HEK293 (cell line): ENCODE measurements around the gene PIGZ.

ENCODE experiments used
- CTCF ChIA-PET: fragments of 350-600 bp; formaldehyde crosslinking; extraction: SDS; loops from one replicate; lab custom pipeline; 2021; ENCODE audit warnings: antibody characterized with exemption; lab: Yijun Ruan, JAX
- POLR2A ChIA-PET: fragments of 300-600 bp; formaldehyde crosslinking; extraction: SDS; loops from one replicate; lab custom pipeline; 2020; ENCODE audit warnings: antibody characterized with exemption, inconsistent platforms; lab: Yijun Ruan, JAX
- H3K27ac ChIP-seq: fragments of 200-500 bp; sonication (Bioruptor generic); 2 replicates; pipeline ENCODE4 v1.5.1; 2014; ENCODE audit warnings: low read depth, low read length, control low read depth, inconsistent platforms; ENCODE audit errors: extremely low read depth
- H3K36me3 ChIP-seq, 2 experiments: fragments of 200-500 bp in 1 of 2; sonication (Bioruptor generic) in 1 of 2; 1 replicate in 1 of 2; 2 replicates in 1 of 2; pipeline ENCODE4 v1.5.1; 2014 to 2017; ENCODE audit warnings: inconsistent platforms in 2 of 2, low read length in 2 of 2; ENCODE audit not compliant: control insufficient read depth in 2 of 2, insufficient read depth in 1 of 2
- H3K4me1 ChIP-seq: fragments of 200-500 bp; sonication (Bioruptor generic); 2 replicates; pipeline ENCODE4 v1.5.1; 2014; ENCODE audit warnings: mild to moderate bottlenecking, low read length, inconsistent platforms; ENCODE audit not compliant: control insufficient read depth, insufficient read depth
- H3K4me3 ChIP-seq: 2 replicates; pipeline ENCODE4 v1.5.1; 2011; ENCODE audit warnings: low read depth, mild to moderate bottlenecking, control low read depth, low read length, moderate library complexity
- H3K9me3 ChIP-seq: fragments of 200-500 bp; sonication (Bioruptor generic); 2 replicates; pipeline ENCODE4 v1.5.1; 2014; ENCODE audit warnings: low read depth, low read length, inconsistent platforms; ENCODE audit not compliant: control insufficient read depth, insufficient read depth
- EGR2 ChIP-seq: fragments of 450-650 bp; formaldehyde crosslinking; IDR thresholded peaks from 2 replicates; pipeline ENCODE4 v1.5.1; 2016; ENCODE audit warnings: low read depth, missing biosample characterization, missing genetic modification characterization
- HOXD13 ChIP-seq: sonication (generic); formaldehyde crosslinking; IDR thresholded peaks from 2 replicates; pipeline ENCODE4 v1.8.0; 2022; ENCODE audit warnings: missing genetic modification reagents, borderline replicate concordance
- PRDM1 ChIP-seq: fragments of 450-650 bp; formaldehyde crosslinking; IDR thresholded peaks from 2 replicates; pipeline ENCODE4; 2016; ENCODE audit warnings: missing biosample characterization, missing genetic modification characterization
- TRIM28 ChIP-seq: IDR thresholded peaks from 2 replicates; pipeline ENCODE4 v1.6.1; 2011; ENCODE audit warnings: low read length, control low read depth, borderline replicate concordance
- ZBTB17 ChIP-seq: fragments of 450-650 bp; formaldehyde crosslinking; IDR thresholded peaks from 2 replicates; pipeline ENCODE4 v1.5.1; 2016; ENCODE audit warnings: missing biosample characterization, missing genetic modification characterization
- ZBTB49 ChIP-seq: fragments of 450-650 bp; formaldehyde crosslinking; IDR thresholded peaks from 2 replicates; pipeline ENCODE4 v1.5.1; 2016; ENCODE audit warnings: missing biosample characterization, missing genetic modification characterization, low read depth
- ZFP3 ChIP-seq: fragments of 450-650 bp; formaldehyde crosslinking; IDR thresholded peaks from 2 replicates; pipeline ENCODE4 v1.5.1; 2016; ENCODE audit warnings: low read depth, missing biosample characterization, missing genetic modification characterization
- ZNF132 ChIP-seq: fragments of 450-650 bp; formaldehyde crosslinking; IDR thresholded peaks from 2 replicates; pipeline ENCODE4 v1.5.1; 2017; ENCODE audit warnings: missing biosample characterization, missing genetic modification characterization, borderline replicate concordance
- ZNF16 ChIP-seq: fragments of 450-650 bp; formaldehyde crosslinking; IDR thresholded peaks from 2 replicates; pipeline ENCODE4 v1.5.1; 2016; ENCODE audit warnings: low read depth, missing biosample characterization, missing genetic modification characterization
- ZNF26 ChIP-seq: fragments of 450-650 bp; formaldehyde crosslinking; IDR thresholded peaks from 2 replicates; pipeline ENCODE4 v1.5.1; 2016; ENCODE audit warnings: missing biosample characterization, missing genetic modification characterization
- ZNF48 ChIP-seq: fragments of 450-650 bp; formaldehyde crosslinking; IDR thresholded peaks from 2 replicates; pipeline ENCODE4 v1.5.1; 2016; ENCODE audit warnings: missing biosample characterization, missing genetic modification characterization
- ZNF548 ChIP-seq: fragments of 450-650 bp; formaldehyde crosslinking; IDR thresholded peaks from 2 replicates; pipeline ENCODE4 v1.5.1; 2016; ENCODE audit warnings: missing biosample characterization, missing genetic modification characterization
- ZNF561 ChIP-seq: fragments of 450-650 bp; IDR thresholded peaks from 2 replicates; pipeline ENCODE4 v1.5.1; 2018; ENCODE audit warnings: missing biosample characterization, missing genetic modification characterization, borderline replicate concordance
- ZNF670 ChIP-seq: fragments of 450-650 bp; formaldehyde crosslinking; IDR thresholded peaks from 2 replicates; pipeline ENCODE4 v1.5.1; 2016; ENCODE audit warnings: missing biosample characterization, missing genetic modification characterization, low read depth
- ZNF777 ChIP-seq: fragments of 450-650 bp; formaldehyde crosslinking; IDR thresholded peaks from 2 replicates; pipeline ENCODE4 v1.5.1; 2017; ENCODE audit warnings: missing biosample characterization, missing genetic modification characterization, borderline replicate concordance
- TF ChIP-seq, protein P1 (sequence below): fragments of 450-650 bp; formaldehyde crosslinking; IDR thresholded peaks from 2 replicates; pipeline ENCODE4 v1.5.1; 2016; ENCODE audit warnings: missing biosample characterization, missing genetic modification characterization
- TF ChIP-seq, protein P2 (sequence below): fragments of 450-650 bp; formaldehyde crosslinking; IDR thresholded peaks from 2 replicates; pipeline ENCODE4 v1.5.1; 2017; ENCODE audit warnings: missing biosample characterization, missing genetic modification characterization

The PIGZ gene

DNA sequence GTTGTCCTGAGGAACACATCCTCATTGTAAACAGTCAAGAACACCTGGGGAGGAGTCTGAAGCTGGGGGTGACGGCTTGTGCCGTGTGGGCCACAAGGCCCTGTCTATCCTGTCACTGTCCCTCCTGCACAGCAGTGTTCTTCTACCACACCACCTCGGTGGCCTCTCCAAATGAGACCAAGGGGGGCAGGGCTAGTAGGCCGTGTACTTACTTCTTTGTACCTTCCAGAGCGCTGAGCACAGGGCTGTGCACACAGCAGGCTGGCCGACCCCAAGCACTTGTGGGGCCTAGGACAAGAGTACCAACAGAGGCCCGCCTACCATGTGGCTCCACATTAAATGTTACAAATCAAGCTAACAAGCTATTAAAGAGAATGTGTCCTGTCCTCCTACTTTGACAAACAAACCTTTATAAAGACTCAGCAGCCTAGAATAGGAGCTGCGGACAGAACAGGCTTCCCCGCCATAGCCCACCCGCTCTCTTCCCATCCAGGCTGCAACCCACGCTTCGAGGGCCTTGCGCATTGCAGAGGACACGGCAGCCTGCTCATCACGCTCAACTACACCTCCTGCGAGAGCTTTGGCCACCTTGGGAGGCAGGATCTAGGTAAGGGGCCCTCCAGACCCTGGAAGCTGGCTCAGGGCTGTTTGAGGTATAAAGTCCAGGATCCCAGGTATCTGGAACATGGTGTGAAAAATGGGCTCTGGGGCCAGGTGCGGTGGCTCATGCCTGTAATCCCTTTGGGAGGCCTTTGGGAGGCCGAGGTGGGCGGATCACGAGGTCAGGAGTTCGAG lies 30.5 kb upstream of the PIGZ start:
- H3K4me1 ChIP-seq: no peaks in the 10 kb centered on the region; the same call in 1 of the 2 replicates
- H3K9me3 ChIP-seq: no peaks in the 10 kb centered on the region
- POLR2A ChIA-PET: no interaction called here
- CTCF ChIA-PET: interaction anchor here (0.8 kb wide), 1 partner anchor 189 kb away, joined by 3 read pairs; no protein-coding TSS in a partner anchor
- no peak overlapping the region for H3K4me3 ChIP-seq
- no peak overlapping the region for H3K27ac ChIP-seq
- H3K36me3 ChIP-seq: peaks cover 0 to 3% of the 10 kb centered on the region in 2 experiments; a peak in 1 of 3 replicates
- TF ChIP-seq ZBTB49 (no peak), PRDM1 (tag by site-specific recombination) (no peak), TRIM28 (no peak), ZNF132 (tag by site-specific recombination) (no peak), ZNF561 (tag by site-specific recombination) (no peak), ZBTB17 (no peak), ZNF16 (tag by site-specific recombination) (no peak), EGR2 (tag by site-specific recombination) (no peak), ZNF777 (no peak), ZNF670 (tag by site-specific recombination) (no peak), HOXD13 (no peak), ZFP3 (tag by site-specific recombination) (no peak)
- TF ChIP-seq, protein P1, sequence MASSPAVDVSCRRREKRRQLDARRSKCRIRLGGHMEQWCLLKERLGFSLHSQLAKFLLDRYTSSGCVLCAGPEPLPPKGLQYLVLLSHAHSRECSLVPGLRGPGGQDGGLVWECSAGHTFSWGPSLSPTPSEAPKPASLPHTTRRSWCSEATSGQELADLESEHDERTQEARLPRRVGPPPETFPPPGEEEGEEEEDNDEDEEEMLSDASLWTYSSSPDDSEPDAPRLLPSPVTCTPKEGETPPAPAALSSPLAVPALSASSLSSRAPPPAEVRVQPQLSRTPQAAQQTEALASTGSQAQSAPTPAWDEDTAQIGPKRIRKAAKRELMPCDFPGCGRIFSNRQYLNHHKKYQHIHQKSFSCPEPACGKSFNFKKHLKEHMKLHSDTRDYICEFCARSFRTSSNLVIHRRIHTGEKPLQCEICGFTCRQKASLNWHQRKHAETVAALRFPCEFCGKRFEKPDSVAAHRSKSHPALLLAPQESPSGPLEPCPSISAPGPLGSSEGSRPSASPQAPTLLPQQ: no peak

DNA sequence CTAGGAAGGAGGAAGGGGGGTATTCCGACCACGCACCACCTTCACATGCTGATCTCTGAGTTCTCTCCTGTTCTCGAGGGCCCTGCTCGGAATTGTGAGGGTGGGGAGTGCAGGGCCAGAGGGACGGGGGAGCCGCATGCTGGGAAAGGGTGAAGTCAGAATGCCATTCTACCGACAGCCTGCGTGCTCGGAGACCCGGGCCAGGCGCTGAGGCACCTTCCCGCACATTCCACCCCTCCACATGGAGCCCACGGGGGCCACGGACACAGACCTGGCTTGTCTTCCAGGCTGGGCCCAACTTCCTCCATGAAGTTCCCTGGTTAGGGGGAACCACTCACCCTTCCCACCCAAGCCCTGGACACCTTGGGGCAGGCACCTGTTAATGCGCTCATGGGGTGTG lies 28.7 kb upstream of the PIGZ start:
- H3K36me3 ChIP-seq: no peaks in the 10 kb centered on the region
- CTCF ChIA-PET: no interaction called here
- H3K27ac ChIP-seq: no peak overlapping the region
- TF ChIP-seq, protein P2, sequence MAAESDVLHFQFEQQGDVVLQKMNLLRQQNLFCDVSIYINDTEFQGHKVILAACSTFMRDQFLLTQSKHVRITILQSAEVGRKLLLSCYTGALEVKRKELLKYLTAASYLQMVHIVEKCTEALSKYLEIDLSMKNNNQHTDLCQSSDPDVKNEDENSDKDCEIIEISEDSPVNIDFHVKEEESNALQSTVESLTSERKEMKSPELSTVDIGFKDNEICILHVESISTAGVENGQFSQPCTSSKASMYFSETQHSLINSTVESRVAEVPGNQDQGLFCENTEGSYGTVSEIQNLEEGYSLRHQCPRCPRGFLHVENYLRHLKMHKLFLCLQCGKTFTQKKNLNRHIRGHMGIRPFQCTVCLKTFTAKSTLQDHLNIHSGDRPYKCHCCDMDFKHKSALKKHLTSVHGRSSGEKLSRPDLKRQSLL: no peak
- no peak for TF ChIP-seq ZNF26 (tag by site-specific recombination)
- no peak for TF ChIP-seq ZNF548 (tag by site-specific recombination)
- no peak for TF ChIP-seq ZNF48
- POLR2A ChIA-PET: no interaction called here
- no peak overlapping the region for H3K4me3 ChIP-seq
- H3K9me3 ChIP-seq: no peaks in the 10 kb centered on the region
- H3K4me1 ChIP-seq: no peaks in the 10 kb centered on the region
